IMR-90 (cell line): ENCODE data around the gene CMBL. TPM values are rescaled to one million over a fixed set of nuclear protein-coding genes. Genes with fewer than 3 reads are reported as not detected.

Experiments
- ATAC-seq: fragments of 200-7000 bp; cut with Tn5 transposase; 2 replicates; pipeline ENCODE4 v1.9.1; 2020; ENCODE audit warnings: low read depth, mild to moderate bottlenecking, moderate library complexity
- BruUV-seq: library from RNA; stranded (reverse); fragments of 400-500 nt; replicated peaks from 2 replicates; lab custom pipeline; 2021; lab: Mats Ljungman, UMichigan
- CTCF ChIA-PET: fragments of 300-600 bp; formaldehyde crosslinking; extraction: SDS; loops from one replicate; lab custom pipeline; 2021; ENCODE audit warnings: antibody characterized with exemption; lab: Yijun Ruan, JAX
- POLR2A ChIA-PET: fragments of 300-600 bp; sonication (Branson Sonifier 250); formaldehyde crosslinking; loops from one replicate; lab custom pipeline; 2022; ENCODE audit warnings: antibody characterized with exemption; ENCODE audit not compliant: unreplicated experiment; lab: Charles Lee
- DNase-seq: peaks from one replicate; pipeline ENCODE4 v3.0.0; 2013
- H2AFZ ChIP-seq: replicated peaks from 2 replicates; pipeline ENCODE3; 2013; ENCODE audit warnings: low read length, mild to moderate bottlenecking; ENCODE audit not compliant: poor library complexity
- H2AK5ac ChIP-seq: 2 replicates; pipeline ENCODE4 v1.6.1; 2013; ENCODE audit warnings: low read depth, low read length, inconsistent platforms
- H2AK9ac ChIP-seq: replicated peaks from 2 replicates; pipeline ENCODE3; 2013; ENCODE audit warnings: mild to moderate bottlenecking, low read depth, low read length, moderate library complexity; ENCODE audit not compliant: poor library complexity
- H2BK120ac ChIP-seq: 2 replicates; pipeline ENCODE4 v1.6.1; 2013; ENCODE audit warnings: low read depth, low read length, inconsistent platforms
- H2BK15ac ChIP-seq: 3 replicates; pipeline ENCODE4 v1.6.1; 2013; ENCODE audit warnings: low read depth, low read length, inconsistent platforms
- H2BK20ac ChIP-seq: 2 replicates; pipeline ENCODE4 v1.6.1; 2013; ENCODE audit warnings: low read depth, mild to moderate bottlenecking, inconsistent platforms, low read length, moderate library complexity
- H2BK5ac ChIP-seq: 2 replicates; pipeline ENCODE4 v1.6.1; 2013; ENCODE audit warnings: mild to moderate bottlenecking, low read depth, low read length, inconsistent platforms; ENCODE audit not compliant: poor library complexity, severe bottlenecking
- H3K14ac ChIP-seq: replicated peaks from 2 replicates; pipeline ENCODE4 v1.6.1; 2013; ENCODE audit warnings: low read depth, low read length, inconsistent platforms
- H3K18ac ChIP-seq: 2 replicates; pipeline ENCODE4 v1.6.1; 2013; ENCODE audit warnings: low read depth, low read length, control low read depth
- H3K23ac ChIP-seq: 2 replicates; pipeline ENCODE4 v1.6.1; 2013; ENCODE audit warnings: low read depth, low read length, inconsistent platforms
- H3K27ac ChIP-seq: 2 replicates; pipeline ENCODE4 v1.5.1; 2013; ENCODE audit warnings: mild to moderate bottlenecking, control low read depth, low read length; ENCODE audit not compliant: insufficient read depth
- H3K27me3 ChIP-seq: 2 replicates; pipeline ENCODE4 v1.6.1; 2013; ENCODE audit warnings: low read length; ENCODE audit not compliant: control insufficient read depth, insufficient read depth
- H3K36me3 ChIP-seq: 2 replicates; pipeline ENCODE4 v1.6.1; 2013; ENCODE audit warnings: low read length, mixed read lengths; ENCODE audit not compliant: control insufficient read depth, insufficient read depth
- H3K4ac ChIP-seq: 2 replicates; pipeline ENCODE4 v1.6.1; 2013; ENCODE audit warnings: low read depth, low read length, inconsistent platforms
- H3K4me1 ChIP-seq: 2 replicates; pipeline ENCODE4 v1.6.1; 2013; ENCODE audit warnings: low read length, mixed read lengths; ENCODE audit not compliant: control insufficient read depth, insufficient read depth
- H3K4me2 ChIP-seq: 2 replicates; pipeline ENCODE4 v1.6.1; 2013; ENCODE audit warnings: low read depth, mild to moderate bottlenecking, control low read depth, low read length, moderate library complexity
- H3K4me3 ChIP-seq: 2 replicates; pipeline ENCODE4 v1.5.1; 2013; ENCODE audit warnings: low read depth, mild to moderate bottlenecking, control low read depth, low read length, moderate library complexity; ENCODE audit not compliant: insufficient read depth
- H3K56ac ChIP-seq: 2 replicates; pipeline ENCODE4 v1.6.1; 2013; ENCODE audit warnings: low read length, inconsistent platforms; ENCODE audit not compliant: insufficient read depth; ENCODE audit errors: extremely low read depth
- H3K79me1 ChIP-seq, 2 experiments: 2 replicates each; pipeline ENCODE4 v1.6.1; 2013; ENCODE audit warnings: low read length in 2 of 2, inconsistent platforms in 1 of 2, low read depth in 1 of 2
- H3K9ac ChIP-seq: 2 replicates; pipeline ENCODE4 v1.6.1; 2013; ENCODE audit warnings: low read depth, low read length, control low read depth
- H3K9me1 ChIP-seq: 2 replicates; pipeline ENCODE4 v1.6.1; 2013; ENCODE audit warnings: low read length, inconsistent platforms; ENCODE audit not compliant: insufficient read depth
- H3K9me3 ChIP-seq: 2 replicates; pipeline ENCODE4 v1.6.1; 2013; ENCODE audit warnings: low read length; ENCODE audit not compliant: control insufficient read depth, insufficient read depth
- H4K20me1 ChIP-seq: 2 replicates; pipeline ENCODE4 v1.6.1; 2013; ENCODE audit warnings: low read length, inconsistent platforms; ENCODE audit not compliant: insufficient read depth
- H4K5ac ChIP-seq: 2 replicates; pipeline ENCODE4 v1.6.1; 2013; ENCODE audit warnings: mild to moderate bottlenecking, low read depth, low read length, control low read depth
- H4K8ac ChIP-seq, 2 experiments: 2 replicates each; pipeline ENCODE4 v1.6.1; 2013; ENCODE audit warnings: low read depth in 2 of 2, low read length in 2 of 2, control low read depth in 1 of 2, inconsistent platforms in 1 of 2
- H4K91ac ChIP-seq: 2 replicates; pipeline ENCODE4 v1.6.1; 2013; ENCODE audit warnings: low read depth, low read length, inconsistent platforms; ENCODE audit not compliant: insufficient read depth
- BHLHE40 ChIP-seq: fragments of 150-350 bp; IDR thresholded peaks from 2 replicates; pipeline ENCODE4 v1.6.1; 2016; ENCODE audit warnings: mild to moderate bottlenecking, low read depth, low read length
- CEBPB ChIP-seq: IDR thresholded peaks from 2 replicates; pipeline ENCODE4 v1.6.1; 2012; ENCODE audit warnings: low read depth, low read length, improper control_type of control experiment
- CHD1 ChIP-seq: IDR thresholded peaks from 2 replicates; pipeline ENCODE4 v1.6.1; 2012; ENCODE audit warnings: low read depth, low read length, improper control_type of control experiment
- CTCF ChIP-seq: conservative IDR thresholded peaks from 2 replicates; pipeline ENCODE4 v1.5.1; 2012; ENCODE audit warnings: mild to moderate bottlenecking, low read depth, low read length, improper control_type of control experiment
- ELK1 ChIP-seq: fragments of 150-350 bp; IDR thresholded peaks from 2 replicates; pipeline ENCODE4 v1.6.1; 2016; ENCODE audit warnings: low read depth, mild to moderate bottlenecking, low read length, moderate library complexity, borderline replicate concordance
- FOS ChIP-seq: fragments of 150-350 bp; IDR thresholded peaks from 2 replicates; pipeline ENCODE4 v1.6.1; 2016; ENCODE audit warnings: low read depth, low read length
- MAFK ChIP-seq: IDR thresholded peaks from 2 replicates; pipeline ENCODE4 v1.6.1; 2012; ENCODE audit warnings: low read depth, low read length, improper control_type of control experiment
- MAZ ChIP-seq: IDR thresholded peaks from 2 replicates; pipeline ENCODE4 v1.6.1; 2012; ENCODE audit warnings: low read depth, mild to moderate bottlenecking, low read length, improper control_type of control experiment, moderate library complexity, borderline replicate concordance
- MXI1 ChIP-seq: IDR thresholded peaks from 2 replicates; pipeline ENCODE4 v1.6.1; 2012; ENCODE audit warnings: low read depth, mild to moderate bottlenecking, low read length, moderate library complexity, borderline replicate concordance
- NFE2L2 ChIP-seq: fragments of 150-350 bp; IDR thresholded peaks from 2 replicates; pipeline ENCODE4 v1.6.1; 2016; ENCODE audit warnings: low read depth, mild to moderate bottlenecking, low read length
- POLR2A ChIP-seq: IDR thresholded peaks from 2 replicates; pipeline ENCODE4 v1.6.1; 2012; ENCODE audit warnings: mild to moderate bottlenecking, low read depth, low read length
- RAD21 ChIP-seq: IDR thresholded peaks from 2 replicates; pipeline ENCODE4 v1.6.1; 2012; ENCODE audit warnings: low read length, improper control_type of control experiment
- RCOR1 ChIP-seq: IDR thresholded peaks from 2 replicates; pipeline ENCODE4 v1.6.1; 2012; ENCODE audit warnings: mild to moderate bottlenecking, low read length, improper control_type of control experiment; ENCODE audit not compliant: insufficient replicate concordance
- RFX5 ChIP-seq: IDR thresholded peaks from 2 replicates; pipeline ENCODE4 v1.8.0; 2012; ENCODE audit warnings: low read depth, mild to moderate bottlenecking, low read length, moderate library complexity
- SMC3 ChIP-seq: fragments of 150-350 bp; IDR thresholded peaks from 2 replicates; pipeline ENCODE4 v1.6.1; 2016; ENCODE audit warnings: low read depth, mild to moderate bottlenecking, antibody characterized with exemption, low read length, moderate library complexity
- USF2 ChIP-seq: fragments of 150-350 bp; IDR thresholded peaks from 2 replicates; pipeline ENCODE4 v1.6.1; 2017; ENCODE audit warnings: mild to moderate bottlenecking, antibody characterized with exemption, low read length, low read depth
- WGBS, 2 experiments: methylation state at CpG; one replicate each; pipeline versions ENCODE4 v1.1.5 to v1.1.7; 2013; ENCODE audit warnings: missing lambda C conversion rate in 2 of 2; ENCODE audit not compliant: insufficient read length in 1 of 2; ENCODE audit errors: extremely low coverage in 2 of 2; 5-methylcytosine and 5-hydroxymethylcytosine counted together
- dilution Hi-C: fragments of 300-500 bp; cut with HindIII; formaldehyde crosslinking; loops from one replicate; pipeline ENCODE4 v1.14.3; 2018; ENCODE audit warnings: low sequenced_read_pairs; ENCODE audit not compliant: unreplicated experiment
- in situ Hi-C: fragments of 300-500 bp; cut with MboI; formaldehyde crosslinking; loops from 3 replicates; pipeline ENCODE4 v1.14.3; 2019; ENCODE audit warnings: low sequenced_read_pairs, inconsistent platforms, mixed read lengths
- intact Hi-C: fragments of 100-400 bp; cut with micrococcal nuclease; formaldehyde crosslinking; loops from 2 replicates; pipeline ENCODE4 v1.10.0; 2022
- polyA plus RNA-seq, 3 experiments: library from polyadenylated mRNA; depleted of rRNA; stranded (reverse); fragments of >200 nt; gene quantifications; 2 replicates each; pipeline ENCODE4 v1.2.3, GENCODE V29; 2012; ENCODE audit warnings: low replicate concordance in 1 of 3
- total RNA-seq: library from RNA; depleted of rRNA; stranded (reverse); fragments of >200 nt; gene quantifications from 2 replicates; pipeline ENCODE4 v1.2.3, GENCODE V29; 2012

The CMBL gene
- total and polyA plus RNA-seq, 2 of the 4 experiments (the other 2 are of a cell fraction), result 5.0 to 26.3 TPM

- POLR2A ChIA-PET, result no interaction called here
- CTCF ChIA-PET, result interaction anchor here (0.6 kb wide), 1 partner anchor 107 kb away, joined by 5 read pairs; no protein-coding TSS in a partner anchor
- no peaks in the 10 kb centered on the region for H4K20me1 ChIP-seq
- H2BK5ac ChIP-seq, result no peak overlapping the region
- ATAC-seq (no peak), DNase-seq (no peak)
- H3K4me3 ChIP-seq, result no peak overlapping the region
- no peak overlapping the region for H4K8ac ChIP-seq
- H3K36me3 ChIP-seq, result no peaks in the 10 kb centered on the region
- intact Hi-C loops, result no loop called here
- BruUV-seq, result no TSS peak
- H3K4me1 ChIP-seq, result peaks cover 3% of the 10 kb centered on the region
- H3K4ac ChIP-seq, result no peak overlapping the region
- no peaks in the 10 kb centered on the region for H3K79me1 ChIP-seq
- no peak overlapping the region for H2BK15ac ChIP-seq
- H3K4me2 ChIP-seq, result no peak overlapping the region
- WGBS, 2 experiments, result no CpG with 5 or more reads among the region's 5 CpGs
- H2AK5ac ChIP-seq, result no peak overlapping the region
- dilution Hi-C loops, result no loop called here
- H3K56ac ChIP-seq, result no peak overlapping the region
- in situ Hi-C loops, result no loop called here
- H3K14ac ChIP-seq, result no peak overlapping the region
- no peaks in the 10 kb centered on the region; the same call in 1 of the 2 replicates for H3K9me3 ChIP-seq
- no peak overlapping the region for H4K91ac ChIP-seq
- H3K18ac ChIP-seq, result no peak overlapping the region
- H3K27ac ChIP-seq, result no peak overlapping the region
- no peak overlapping the region for H4K5ac ChIP-seq
- no peak for TF ChIP-seq FOS
- no peak for TF ChIP-seq RFX5
- TF ChIP-seq NFE2L2, result no peak
- no peak for TF ChIP-seq ELK1
- TF ChIP-seq MXI1, result no peak
- TF ChIP-seq MAFK, result no peak
- no peak for TF ChIP-seq BHLHE40
- no peak for TF ChIP-seq MAZ
- TF ChIP-seq POLR2A, result no peak
- TF ChIP-seq CHD1, result no peak
- no peak for TF ChIP-seq RAD21
- no peak for TF ChIP-seq CTCF
- no peak for TF ChIP-seq SMC3
- no peak for TF ChIP-seq CEBPB
- TF ChIP-seq RCOR1, result no peak
- TF ChIP-seq USF2, result no peak
- no peak overlapping the region for H3K9ac ChIP-seq
- no peaks in the 10 kb centered on the region for H3K9me1 ChIP-seq
- no peak overlapping the region for H2BK20ac ChIP-seq
- no peak overlapping the region for H3K23ac ChIP-seq
- no peak overlapping the region for H2AFZ ChIP-seq
- H2AK9ac ChIP-seq, result no peak overlapping the region
- no peaks in the 10 kb centered on the region; the same call in 1 of the 2 replicates for H3K27me3 ChIP-seq
- no peak overlapping the region for H2BK120ac ChIP-seq
These were observed 7.5 kb upstream of the CMBL start for GRCh38 chr5:10315201-10315600.
